ENCODE data around the gene HYPK. TPM values are rescaled to one million over a fixed set of nuclear protein-coding genes. Genes with fewer than 3 reads are reported as not detected.
A peak's percentile ranks its signal among the peaks of the same experiment; 100 is the strongest.

HYPK gene
- total and polyA plus RNA-seq, 2 experiments from 2014 or later: 7.2 to 40.1 TPM

DNA sequence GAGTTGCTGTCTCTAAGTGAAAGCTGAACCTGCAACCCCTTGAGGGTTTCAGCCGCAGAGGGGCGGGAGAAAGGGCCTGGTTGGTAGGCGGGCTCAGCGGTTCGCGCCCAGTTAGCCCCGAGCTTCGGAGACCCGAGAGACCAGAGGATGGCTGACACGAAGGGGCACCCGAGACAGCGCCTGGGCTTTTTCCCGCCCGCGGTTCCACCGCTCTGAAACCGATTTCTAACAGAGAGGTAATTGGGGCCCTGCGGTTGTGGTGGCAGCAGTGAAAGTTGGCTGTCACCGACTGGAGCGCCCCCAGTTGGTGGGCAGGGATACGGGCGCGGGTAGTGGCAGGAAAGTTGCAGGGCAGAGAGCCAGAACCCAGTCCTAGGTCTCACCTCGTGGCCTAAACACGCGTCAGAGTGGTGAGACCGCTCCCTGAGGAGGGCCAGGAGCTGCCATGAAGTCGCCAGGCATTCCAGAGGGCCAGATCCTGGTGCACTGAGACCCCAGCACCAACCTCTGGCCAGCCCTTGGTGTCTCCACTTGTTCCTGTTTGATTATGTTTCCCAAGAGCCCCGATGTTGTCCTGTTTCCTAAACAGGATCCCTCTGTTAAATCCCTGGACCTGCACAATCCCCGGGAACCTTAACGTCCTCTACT is 23.0 kb upstream of the HYPK start:
- TF ChIP-seq JUNB (IDR thresholded peaks at IDR 0.05; ENCODE audit: unreplicated experiment) (no peak), CREB1 (CRISPR knock-in tag; IDR thresholded peaks at IDR 0.05; ENCODE audit: low read depth) (peak; percentile 42; the same call in 1 of the 2 replicates), ZNF331 (CRISPR knock-in tag; IDR thresholded peaks at IDR 0.05; ENCODE audit: low read depth) (no peak), EZH2phosphoT487 (IDR thresholded peaks at IDR 0.05; ENCODE audit: unreplicated experiment) (no peak), POLR2AphosphoS5 (IDR thresholded peaks at IDR 0.05; ENCODE audit: low read depth) (no peak; the same call in 1 of the 2 replicates), NANOG (IDR thresholded peaks at IDR 0.05; ENCODE audit: borderline replicate concordance) (no peak), STAT1 (IDR thresholded peaks at IDR 0.05; ENCODE audit: unreplicated experiment) (no peak), ZNF114 (CRISPR knock-in tag; IDR thresholded peaks at IDR 0.05) (no peak)
- TF ChIP-seq, protein P1, sequence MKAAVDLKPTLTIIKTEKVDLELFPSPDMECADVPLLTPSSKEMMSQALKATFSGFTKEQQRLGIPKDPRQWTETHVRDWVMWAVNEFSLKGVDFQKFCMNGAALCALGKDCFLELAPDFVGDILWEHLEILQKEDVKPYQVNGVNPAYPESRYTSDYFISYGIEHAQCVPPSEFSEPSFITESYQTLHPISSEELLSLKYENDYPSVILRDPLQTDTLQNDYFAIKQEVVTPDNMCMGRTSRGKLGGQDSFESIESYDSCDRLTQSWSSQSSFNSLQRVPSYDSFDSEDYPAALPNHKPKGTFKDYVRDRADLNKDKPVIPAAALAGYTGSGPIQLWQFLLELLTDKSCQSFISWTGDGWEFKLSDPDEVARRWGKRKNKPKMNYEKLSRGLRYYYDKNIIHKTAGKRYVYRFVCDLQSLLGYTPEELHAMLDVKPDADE (IDR thresholded peaks at IDR 0.05): no peak
- TF ChIP-seq, protein P2, sequence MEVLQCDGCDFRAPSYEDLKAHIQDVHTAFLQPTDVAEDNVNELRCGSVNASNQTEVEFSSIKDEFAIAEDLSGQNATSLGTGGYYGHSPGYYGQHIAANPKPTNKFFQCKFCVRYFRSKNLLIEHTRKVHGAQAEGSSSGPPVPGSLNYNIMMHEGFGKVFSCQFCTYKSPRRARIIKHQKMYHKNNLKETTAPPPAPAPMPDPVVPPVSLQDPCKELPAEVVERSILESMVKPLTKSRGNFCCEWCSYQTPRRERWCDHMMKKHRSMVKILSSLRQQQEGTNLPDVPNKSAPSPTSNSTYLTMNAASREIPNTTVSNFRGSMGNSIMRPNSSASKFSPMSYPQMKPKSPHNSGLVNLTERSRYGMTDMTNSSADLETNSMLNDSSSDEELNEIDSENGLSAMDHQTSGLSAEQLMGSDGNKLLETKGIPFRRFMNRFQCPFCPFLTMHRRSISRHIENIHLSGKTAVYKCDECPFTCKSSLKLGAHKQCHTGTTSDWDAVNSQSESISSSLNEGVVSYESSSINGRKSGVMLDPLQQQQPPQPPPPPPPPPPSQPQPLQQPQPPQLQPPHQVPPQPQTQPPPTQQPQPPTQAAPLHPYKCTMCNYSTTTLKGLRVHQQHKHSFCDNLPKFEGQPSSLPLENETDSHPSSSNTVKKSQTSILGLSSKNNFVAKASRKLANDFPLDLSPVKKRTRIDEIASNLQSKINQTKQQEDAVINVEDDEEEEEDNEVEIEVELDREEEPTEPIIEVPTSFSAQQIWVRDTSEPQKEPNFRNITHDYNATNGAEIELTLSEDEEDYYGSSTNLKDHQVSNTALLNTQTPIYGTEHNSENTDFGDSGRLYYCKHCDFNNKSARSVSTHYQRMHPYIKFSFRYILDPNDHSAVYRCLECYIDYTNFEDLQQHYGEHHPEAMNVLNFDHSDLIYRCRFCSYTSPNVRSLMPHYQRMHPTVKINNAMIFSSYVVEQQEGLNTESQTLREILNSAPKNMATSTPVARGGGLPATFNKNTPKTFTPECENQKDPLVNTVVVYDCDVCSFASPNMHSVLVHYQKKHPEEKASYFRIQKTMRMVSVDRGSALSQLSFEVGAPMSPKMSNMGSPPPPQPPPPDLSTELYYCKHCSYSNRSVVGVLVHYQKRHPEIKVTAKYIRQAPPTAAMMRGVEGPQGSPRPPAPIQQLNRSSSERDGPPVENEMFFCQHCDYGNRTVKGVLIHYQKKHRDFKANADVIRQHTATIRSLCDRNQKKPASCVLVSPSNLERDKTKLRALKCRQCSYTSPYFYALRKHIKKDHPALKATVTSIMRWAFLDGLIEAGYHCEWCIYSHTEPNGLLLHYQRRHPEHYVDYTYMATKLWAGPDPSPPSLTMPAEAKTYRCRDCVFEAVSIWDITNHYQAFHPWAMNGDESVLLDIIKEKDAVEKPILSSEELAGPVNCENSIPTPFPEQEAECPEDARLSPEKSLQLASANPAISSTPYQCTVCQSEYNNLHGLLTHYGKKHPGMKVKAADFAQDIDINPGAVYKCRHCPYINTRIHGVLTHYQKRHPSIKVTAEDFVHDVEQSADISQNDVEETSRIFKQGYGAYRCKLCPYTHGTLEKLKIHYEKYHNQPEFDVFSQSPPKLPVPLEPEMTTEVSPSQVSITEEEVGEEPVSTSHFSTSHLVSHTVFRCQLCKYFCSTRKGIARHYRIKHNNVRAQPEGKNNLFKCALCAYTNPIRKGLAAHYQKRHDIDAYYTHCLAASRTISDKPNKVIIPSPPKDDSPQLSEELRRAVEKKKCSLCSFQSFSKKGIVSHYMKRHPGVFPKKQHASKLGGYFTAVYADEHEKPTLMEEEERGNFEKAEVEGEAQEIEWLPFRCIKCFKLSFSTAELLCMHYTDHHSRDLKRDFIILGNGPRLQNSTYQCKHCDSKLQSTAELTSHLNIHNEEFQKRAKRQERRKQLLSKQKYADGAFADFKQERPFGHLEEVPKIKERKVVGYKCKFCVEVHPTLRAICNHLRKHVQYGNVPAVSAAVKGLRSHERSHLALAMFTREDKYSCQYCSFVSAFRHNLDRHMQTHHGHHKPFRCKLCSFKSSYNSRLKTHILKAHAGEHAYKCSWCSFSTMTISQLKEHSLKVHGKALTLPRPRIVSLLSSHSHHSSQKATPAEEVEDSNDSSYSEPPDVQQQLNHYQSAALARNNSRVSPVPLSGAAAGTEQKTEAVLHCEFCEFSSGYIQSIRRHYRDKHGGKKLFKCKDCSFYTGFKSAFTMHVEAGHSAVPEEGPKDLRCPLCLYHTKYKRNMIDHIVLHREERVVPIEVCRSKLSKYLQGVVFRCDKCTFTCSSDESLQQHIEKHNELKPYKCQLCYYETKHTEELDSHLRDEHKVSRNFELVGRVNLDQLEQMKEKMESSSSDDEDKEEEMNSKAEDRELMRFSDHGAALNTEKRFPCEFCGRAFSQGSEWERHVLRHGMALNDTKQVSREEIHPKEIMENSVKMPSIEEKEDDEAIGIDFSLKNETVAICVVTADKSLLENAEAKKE (CRISPR knock-in tag; IDR thresholded peaks at IDR 0.05): no peak
- TF ChIP-seq, protein P3, sequence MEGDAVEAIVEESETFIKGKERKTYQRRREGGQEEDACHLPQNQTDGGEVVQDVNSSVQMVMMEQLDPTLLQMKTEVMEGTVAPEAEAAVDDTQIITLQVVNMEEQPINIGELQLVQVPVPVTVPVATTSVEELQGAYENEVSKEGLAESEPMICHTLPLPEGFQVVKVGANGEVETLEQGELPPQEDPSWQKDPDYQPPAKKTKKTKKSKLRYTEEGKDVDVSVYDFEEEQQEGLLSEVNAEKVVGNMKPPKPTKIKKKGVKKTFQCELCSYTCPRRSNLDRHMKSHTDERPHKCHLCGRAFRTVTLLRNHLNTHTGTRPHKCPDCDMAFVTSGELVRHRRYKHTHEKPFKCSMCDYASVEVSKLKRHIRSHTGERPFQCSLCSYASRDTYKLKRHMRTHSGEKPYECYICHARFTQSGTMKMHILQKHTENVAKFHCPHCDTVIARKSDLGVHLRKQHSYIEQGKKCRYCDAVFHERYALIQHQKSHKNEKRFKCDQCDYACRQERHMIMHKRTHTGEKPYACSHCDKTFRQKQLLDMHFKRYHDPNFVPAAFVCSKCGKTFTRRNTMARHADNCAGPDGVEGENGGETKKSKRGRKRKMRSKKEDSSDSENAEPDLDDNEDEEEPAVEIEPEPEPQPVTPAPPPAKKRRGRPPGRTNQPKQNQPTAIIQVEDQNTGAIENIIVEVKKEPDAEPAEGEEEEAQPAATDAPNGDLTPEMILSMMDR (conservative IDR thresholded peaks at IDR 0.05; ENCODE audit: low read depth in 2 of 2): peak; percentile 82 to 87
- H3K4me3 Mint-ChIP-seq: peak overlapping the region; percentile 82
- H3K27ac ChIP-seq (ENCODE audit: low read depth): peak overlapping the region; percentile 76; the same call in 1 of the 2 replicates
- H3K9me2 ChIP-seq (ENCODE audit: insufficient read depth): no peaks in the 10 kb centered on the region
- H3K36me3 ChIP-seq (ENCODE audit: insufficient read depth): peaks cover 9% of the 10 kb centered on the region; the same call in 1 of the 2 replicates
- peak overlapping the region; percentile 98 for H2AFZ ChIP-seq
- no peaks in the 10 kb centered on the region; the same call in 2 of the 3 replicates for H3K9me3 Mint-ChIP-seq
- no peaks in the 10 kb centered on the region for H3K27me3 ChIP-seq (ENCODE audit: insufficient read depth)
- peak overlapping the region; percentile 95 for H3K4me3 ChIP-seq
- peaks cover 38% of the 10 kb centered on the region for H3F3A ChIP-seq (replicated peaks; ENCODE audit: low read depth)
- peaks cover 17% of the 10 kb centered on the region for H3K36me3 Mint-ChIP-seq (ENCODE audit: low read depth)
- DNase-seq (ENCODE audit: low spot score): peak; percentile 84
- H3K27ac Mint-ChIP-seq: peak overlapping the region; percentile 48; the same call in 1 of the 2 replicates
- H3K4me1 ChIP-seq (ENCODE audit: insufficient read depth): peaks cover 11% of the 10 kb centered on the region
- H3K4me2 ChIP-seq: peak overlapping the region; percentile 96
- no peaks in the 10 kb centered on the region for H3K79me2 ChIP-seq (replicated peaks; ENCODE audit: insufficient read depth)
- ATAC-seq: peak; percentile 50
- H3K4me1 Mint-ChIP-seq: peaks cover 17% of the 10 kb centered on the region
- peaks cover 11% of the 10 kb centered on the region for H4K20me1 ChIP-seq (replicated peaks; ENCODE audit: insufficient read depth)
- H3K27me3 Mint-ChIP-seq (ENCODE audit: insufficient read depth, low read depth, poor library complexity): peaks cover 21% of the 10 kb centered on the region
